Testis (tissue), 2 donors: ENCODE measurements around the gene CNGA3.

Source experiments
- CTCF ChIP-seq, 3 experiments: fragments of 450-650 bp in 2 of 3; fragments of 200-600 bp in 1 of 3; sonication (generic) in 1 of 3; IDR thresholded peaks; one replicate each; pipeline ENCODE4 v1.5.1; 2016 to 2019; ENCODE audit warnings: antibody characterized with exemption in 3 of 3, mild to moderate bottlenecking in 2 of 3, moderate library complexity in 1 of 3
- POLR2A ChIP-seq: fragments of 450-650 bp; IDR thresholded peaks from one replicate; pipeline ENCODE4 v1.6.1; 2017; ENCODE audit warnings: antibody characterized with exemption, mild to moderate bottlenecking, moderate library complexity

GRCh38 chr2:98341241-98341640 is 5.0 kb upstream of the CNGA3 start:
- no peak for TF ChIP-seq POLR2A
- TF ChIP-seq CTCF (IDR thresholded peaks at IDR 0.05) = no peak
